Pons (tissue), 1 donor: Measurements from ENCODE around the gene SH3RF3.

Experiments used
- DNase-seq: peaks from one replicate; pipeline ENCODE4 v3.0.0-alpha.2; 2016; ENCODE audit warnings: low spot score

Gene SH3RF3

DNA sequence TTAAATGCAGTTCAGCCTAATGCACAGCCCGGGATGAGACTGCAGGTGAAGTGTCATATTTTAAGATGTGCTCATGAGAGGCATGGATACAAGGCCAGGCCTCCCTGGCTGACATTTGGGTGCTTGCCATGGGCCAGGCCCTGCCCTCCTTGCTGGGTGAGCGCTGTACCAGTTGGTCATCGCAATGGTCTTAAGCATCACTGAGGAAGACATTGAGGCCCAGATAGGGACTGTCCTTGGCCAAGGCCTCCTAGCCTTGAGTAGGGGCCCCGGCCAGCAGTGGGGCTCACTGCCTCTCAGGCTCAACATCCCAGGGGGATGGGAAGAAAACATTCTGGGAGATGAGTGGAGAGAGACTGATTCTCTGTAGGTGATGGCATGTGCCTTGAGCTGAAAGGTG lies 184.3 kb downstream of the SH3RF3 start:
- no peak for DNase-seq

GRCh38 chr2:109316091-109316490 lies 187.1 kb downstream of the SH3RF3 start:
- DNase-seq, result no peak

DNA sequence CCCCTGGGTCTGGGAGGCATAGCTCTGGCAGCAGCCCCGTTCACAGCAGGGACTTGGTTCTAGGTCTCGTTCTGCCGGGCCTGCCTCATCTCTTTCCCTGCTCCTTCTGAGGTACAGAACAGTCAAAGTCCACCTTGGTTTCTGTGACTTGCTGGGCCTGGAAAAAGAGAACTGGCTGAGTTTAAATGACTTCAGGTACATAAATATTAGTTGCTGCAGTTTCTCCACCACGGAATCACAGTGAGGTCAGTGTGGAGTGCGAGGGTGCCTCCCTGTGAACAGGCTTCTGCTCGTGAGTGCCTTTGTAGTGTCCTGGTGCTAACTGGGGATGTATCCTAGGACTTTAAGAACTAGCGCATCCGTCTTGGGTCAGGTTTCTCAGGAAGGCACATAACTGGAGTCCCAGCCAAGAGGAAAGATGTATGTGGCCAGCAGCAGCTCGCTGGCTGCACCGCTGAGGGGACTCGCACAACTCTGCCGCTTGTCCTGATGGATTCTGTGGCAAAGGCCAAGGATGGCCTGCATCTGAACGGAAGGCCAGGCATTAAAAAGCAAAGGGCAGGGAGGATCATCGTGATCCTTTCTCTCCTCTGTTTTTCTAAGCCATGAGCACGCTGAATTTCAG lies 188.6 kb downstream of the SH3RF3 start:
- no peak for DNase-seq

GRCh38 chr2:109318150-109318948 lies 189.3 kb downstream of the SH3RF3 start:
- no peak for DNase-seq

DNA sequence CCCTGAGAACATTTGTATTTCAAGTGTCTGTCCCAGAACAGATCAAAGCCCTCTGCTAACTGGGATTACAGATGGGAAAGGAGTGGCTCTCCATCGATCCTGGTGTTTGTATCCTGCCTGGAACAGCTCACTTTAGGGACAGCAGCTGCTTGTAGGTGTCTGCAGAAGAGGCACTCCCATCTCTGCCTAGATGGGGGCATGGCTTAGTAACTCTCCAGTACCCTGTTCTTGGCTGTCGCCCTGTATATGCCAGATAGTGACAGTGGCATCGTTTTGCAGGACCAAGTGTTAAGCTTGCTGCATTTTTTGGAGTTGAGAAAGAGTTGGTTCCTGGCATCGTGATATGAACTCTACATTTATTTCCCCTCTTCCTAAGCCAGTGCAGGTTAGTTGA lies 189.9 kb downstream of the SH3RF3 start:
- no peak for DNase-seq

GRCh38 chr2:109320195-109320922 lies 191.4 kb downstream of the SH3RF3 start:
- DNase-seq, result no peak

- DNase-seq, result no peak
Observed at GRCh38 chr2:109321570-109321969, 192.6 kb downstream of the SH3RF3 start.

- no peak for DNase-seq
Observed at GRCh38 chr2:109322111-109322510, 193.1 kb downstream of the SH3RF3 start.

DNA sequence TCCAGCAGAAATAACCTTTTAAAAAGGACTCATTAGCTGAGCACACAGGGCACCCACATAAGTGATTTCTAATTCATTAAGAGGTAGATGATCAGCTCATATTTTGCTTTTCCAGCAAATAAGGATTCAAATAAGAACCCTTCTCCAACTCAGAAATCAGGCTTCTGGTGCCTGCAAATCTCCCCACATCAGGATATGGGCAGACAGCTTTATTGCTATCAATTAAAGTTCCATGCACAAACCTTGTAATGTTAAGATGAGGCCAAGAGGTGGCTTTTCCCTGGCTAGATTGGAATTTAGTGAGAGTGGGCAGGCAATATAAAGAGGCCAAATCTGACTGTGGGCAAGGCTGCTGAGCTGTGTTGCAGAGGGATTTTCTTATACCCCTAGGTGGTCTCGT lies 193.6 kb downstream of the SH3RF3 start:
- no peak for DNase-seq

DNA sequence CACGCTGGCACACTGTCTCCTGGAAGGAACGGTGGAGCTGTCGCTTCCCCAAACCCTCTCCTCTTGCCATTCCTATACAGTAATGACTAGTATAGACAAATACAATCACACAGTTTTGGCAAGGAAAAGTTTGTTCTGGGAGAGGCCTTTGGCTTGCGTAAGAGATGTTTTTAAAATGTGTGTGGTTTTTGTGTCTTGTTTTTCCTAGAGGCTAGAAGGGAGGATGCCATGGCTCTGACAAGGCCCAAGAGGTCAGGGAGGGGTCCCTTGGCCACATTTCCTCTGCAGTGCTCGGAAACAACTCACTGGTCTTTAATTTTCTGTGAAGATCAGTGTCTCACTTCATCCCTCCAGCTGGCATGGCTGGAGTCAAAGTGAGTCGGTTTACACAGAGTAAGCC lies 195.9 kb downstream of the SH3RF3 start:
- no peak for DNase-seq

GRCh38 chr2:109325570-109325969 lies 196.6 kb downstream of the SH3RF3 start:
- no peak for DNase-seq

GRCh38 chr2:109326306-109326705 lies 197.3 kb downstream of the SH3RF3 start:
- no peak for DNase-seq

GRCh38 chr2:109330056-109330455 lies 201.1 kb downstream of the SH3RF3 start:
- no peak for DNase-seq

- no peak for DNase-seq
Observed at GRCh38 chr2:109331081-109331480, 202.1 kb downstream of the SH3RF3 start.

DNA sequence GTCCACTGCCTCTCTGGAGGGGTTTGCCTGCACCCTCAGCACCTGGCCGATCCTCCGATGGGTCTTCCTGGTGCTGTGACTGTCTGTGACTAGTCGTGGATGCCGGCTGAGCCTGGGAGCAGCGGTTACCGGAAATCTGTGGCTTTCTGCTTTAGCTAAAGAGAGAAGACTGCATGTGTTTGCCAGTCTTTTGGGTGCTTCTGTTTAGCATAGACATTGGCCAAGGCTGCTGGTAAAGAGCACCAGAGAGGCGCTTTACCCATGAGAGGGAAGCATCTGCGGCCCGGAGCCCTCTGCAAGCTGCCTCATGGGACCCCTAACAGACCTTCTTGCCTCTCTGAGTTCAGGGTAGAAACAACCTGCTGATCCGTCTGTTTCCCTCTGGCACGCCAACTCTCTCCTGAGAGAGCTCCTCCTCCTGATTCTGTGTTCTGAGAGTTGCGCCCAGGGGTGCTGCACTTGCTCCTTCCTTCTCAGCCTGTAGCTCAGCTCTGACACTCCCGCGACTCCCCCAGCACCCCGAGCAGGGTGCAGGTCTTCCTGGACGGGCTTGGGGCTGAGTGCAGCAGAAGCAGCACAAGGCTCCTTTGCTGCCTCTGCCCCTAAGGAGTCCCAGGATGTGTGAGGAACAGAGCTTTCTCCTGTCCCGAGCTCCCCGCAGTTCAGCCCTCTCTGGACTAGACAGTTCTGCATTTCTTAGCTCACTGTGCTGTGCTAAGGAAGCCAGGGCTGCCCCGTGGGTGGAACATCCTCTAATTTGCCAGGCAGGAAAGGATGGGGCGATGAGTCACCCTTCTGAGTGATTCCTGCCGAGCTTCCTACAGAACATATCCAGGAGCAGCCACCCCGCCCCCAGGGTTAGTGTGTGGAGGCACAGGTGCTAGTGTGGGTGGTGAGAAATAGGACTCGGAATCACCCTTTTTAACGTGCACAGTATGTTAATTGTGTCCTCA lies 203.2 kb downstream of the SH3RF3 start:
- DNase-seq, result peak; percentile 51

GRCh38 chr2:109332880-109333279 lies 203.9 kb downstream of the SH3RF3 start:
- no peak for DNase-seq

- no peak for DNase-seq
Observed at GRCh38 chr2:109333414-109334210, 204.6 kb downstream of the SH3RF3 start.

DNA sequence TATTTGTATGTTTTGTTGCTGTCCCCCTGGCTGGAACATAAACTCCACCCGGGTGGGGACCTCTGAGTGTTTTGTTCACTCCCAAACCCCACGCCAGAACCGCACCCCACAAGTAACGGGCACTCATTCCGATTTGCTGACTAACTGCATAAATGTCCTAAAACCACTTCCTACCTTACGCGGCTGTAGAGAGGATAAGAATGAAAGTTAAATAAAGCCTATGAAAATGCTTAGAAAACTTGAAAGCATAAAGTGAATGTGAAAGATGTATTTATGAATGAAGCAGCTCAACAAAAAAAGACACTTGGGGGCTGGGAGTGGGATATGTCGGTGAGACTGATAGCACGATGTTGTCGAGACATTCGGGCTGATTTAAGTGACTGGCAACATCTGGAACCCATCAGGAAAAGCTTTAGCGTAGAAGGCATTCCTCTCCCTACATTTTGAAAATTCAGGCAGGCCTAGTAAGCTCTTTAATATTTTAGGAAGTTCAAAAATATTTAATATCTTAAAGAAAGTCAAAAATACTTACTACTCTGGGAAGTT lies 206.7 kb downstream of the SH3RF3 start:
- DNase-seq, result no peak

DNA sequence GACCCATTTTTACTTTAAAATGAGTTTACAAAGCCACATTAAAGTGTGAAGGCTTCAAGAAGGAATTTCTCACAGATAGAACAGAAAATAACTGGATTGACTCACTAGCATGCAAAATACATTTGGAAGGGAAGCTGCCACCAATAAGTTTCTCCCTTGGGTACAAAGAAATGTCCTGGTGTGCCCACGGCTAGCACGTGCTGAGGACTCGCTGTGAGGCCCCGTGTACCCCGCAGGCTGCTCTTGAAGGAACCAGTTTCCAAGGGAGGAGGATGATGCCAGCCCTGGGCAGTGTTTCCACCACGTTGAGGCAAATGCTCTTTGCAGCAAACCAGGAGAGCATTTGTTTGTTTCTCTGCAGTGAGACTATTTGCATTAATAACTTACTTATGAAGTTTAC lies 207.3 kb downstream of the SH3RF3 start:
- DNase-seq, result no peak

DNA sequence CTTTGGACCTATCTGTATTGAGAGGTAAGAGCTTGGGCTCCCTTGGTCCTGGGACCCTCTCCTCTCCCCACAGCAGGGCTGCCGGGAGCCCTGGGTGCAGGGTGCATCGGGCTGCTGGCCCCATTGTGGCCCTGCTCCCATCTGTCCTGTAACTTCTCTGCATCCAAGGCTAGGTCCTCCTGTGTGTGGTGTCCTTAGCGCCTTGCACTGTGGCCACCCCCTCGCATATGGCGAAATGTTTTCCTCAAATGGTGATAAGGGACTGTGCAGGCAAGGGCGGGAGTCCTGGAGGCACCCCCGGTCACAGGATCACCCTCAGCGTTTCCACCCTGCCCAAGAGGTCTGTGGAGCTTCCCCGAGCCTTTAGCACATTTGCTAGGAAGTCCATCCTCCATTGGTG lies 208.2 kb downstream of the SH3RF3 start:
- no peak for DNase-seq

DNA sequence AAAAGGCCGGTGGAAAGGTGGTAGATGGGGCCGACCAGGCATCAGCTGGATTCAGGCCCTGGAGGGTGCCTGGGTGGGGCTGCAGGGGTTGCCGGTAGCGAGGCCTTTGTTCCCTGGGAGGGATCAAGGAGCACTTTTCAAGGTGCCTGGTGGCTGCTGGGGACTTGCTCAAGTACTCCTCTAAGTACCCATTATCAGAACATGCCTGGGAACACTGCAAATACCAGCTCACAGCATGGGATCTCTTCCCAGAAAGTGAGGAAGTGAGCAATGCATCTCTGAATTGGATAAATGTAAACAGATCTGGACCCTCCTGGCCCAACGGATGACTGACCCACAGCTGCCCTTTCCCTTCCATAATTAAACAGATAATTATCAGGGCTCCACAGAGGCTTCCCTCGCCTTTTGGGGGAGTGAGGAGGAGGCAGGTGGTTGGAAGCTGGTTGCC lies 210.5 kb downstream of the SH3RF3 start:
- no peak for DNase-seq
